ENCODE results near the gene KAT7.
"Not testable (repeated sequence)": the region's sequence is repeated elsewhere in the genome, so short reads cannot be mapped to it uniquely, and the experiment has no call there.

The KAT7 gene

DNA sequence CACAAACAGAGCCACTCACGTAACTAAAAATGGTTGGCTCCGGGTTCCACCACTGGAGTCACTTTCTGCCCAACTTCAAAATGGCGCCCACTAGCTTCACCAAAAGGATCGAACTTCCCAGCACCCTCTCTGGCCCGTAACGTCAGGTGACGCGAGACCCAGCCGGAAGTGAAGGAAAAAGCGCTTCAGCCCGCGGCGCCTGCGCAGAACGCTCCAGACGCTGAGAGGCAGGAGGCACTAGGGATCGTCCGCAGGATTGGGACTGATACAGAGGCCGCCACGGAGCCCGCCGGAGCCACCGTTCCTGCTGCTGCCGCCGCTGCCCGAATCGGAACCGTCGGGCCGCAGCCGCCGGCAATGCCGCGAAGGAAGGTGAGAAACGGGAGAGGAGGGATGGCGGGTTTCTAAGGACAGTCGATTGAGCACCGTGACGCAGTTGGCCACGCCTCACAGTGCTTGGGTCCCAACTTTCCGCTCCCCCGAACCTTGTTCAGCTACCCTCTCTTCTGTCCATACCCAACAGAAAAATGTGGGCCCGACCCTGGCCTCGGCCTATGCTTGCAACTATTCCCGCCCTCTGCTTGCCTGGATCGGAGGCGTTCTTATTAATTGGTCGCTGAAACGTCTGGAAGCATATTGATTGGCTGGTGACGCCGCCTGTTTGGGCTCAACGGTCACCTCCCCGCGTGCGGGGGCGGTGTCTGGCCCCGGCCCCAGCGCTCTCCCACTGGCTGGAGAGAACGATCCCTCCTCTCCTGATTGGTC is at the start of gene KAT7:
TSS of gene KAT7 (plus strand) at position 204 of the 765 bp plus-strand sequence. CDS start at position 358, 154 bp downstream.
- DNase-seq: peak; percentile 99

DNA sequence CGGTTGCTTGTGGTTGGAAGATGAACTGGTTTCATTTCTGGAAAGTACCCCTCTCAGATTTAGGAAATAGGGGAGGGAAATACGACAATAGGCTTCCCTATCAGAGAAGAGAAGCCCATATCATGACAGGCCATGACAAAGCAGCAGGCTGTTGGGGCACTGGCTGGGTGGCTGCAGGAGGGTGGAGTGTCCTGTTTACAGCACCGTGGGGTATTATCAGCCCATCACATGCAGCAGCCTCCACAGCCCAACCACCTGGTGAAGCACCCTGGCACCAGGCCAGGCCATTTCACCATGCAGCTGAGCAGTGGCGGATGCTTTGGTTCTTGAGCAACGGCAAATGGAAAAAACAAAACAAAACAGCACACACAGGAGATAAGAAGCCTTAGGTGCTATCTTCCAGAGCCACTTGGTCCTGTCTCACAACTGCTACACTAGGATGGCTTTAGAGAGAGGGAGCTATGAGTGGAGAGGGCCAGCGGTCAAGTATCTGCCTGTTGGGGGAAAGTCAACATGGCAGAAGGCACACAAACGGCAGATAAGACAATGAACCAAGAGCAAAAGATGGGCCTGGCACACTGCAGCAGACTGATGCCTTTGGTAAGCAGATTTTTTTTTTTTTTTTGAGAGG is 48.7 kb upstream of the KAT7 start:
- DNase-seq: peak; percentile 97

DNA sequence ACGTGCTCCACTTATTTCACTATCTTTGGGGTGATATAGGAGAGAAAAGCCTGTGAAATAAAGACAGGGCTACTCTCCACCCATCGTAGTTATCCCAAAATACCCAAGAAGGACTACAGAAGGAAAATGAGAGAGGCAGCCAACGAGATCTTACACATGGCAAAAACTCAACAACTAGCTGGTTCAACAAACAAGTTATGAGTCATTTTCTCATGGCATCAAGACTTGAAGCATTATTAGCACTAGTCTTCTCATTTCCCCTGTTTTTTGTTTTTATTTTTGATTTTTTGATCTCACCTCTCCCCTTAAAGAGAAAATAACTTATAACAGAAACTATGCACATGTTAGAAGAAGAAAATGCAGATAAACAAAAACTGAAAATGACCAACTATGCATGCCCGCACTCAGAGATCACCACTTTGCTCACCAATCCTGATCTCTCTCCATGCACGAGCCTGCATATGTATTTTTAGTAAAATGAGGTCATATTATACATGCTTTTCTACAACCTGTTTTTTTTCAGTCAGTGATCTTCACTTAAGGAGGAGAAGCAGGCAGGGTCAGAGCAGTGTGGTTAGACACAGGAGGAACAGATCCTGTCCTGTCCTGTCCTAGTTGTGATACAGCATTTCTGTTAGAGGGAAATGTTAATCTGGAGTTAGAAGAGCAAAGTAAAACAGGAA is 47.3 kb upstream of the KAT7 start:
- no peak for DNase-seq

DNA sequence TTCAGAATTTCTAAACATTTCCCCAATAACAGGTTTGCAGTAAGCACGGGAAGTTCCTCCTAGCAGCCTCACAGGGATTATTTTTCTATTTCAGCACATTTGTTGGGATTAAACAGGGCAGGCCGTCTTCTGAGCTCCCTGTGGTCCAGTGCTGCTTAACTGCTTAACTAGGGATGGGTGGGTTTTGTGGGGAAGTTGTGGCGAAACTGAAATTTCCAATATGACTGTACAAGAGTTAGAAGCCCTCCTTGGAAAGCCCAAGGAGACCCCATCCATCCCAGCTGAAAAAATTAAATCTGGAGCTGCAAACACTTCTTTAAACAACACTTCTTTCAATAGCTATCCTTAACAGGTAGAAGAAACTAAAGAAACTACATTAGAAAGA is 46.8 kb upstream of the KAT7 start:
- no peak for DNase-seq

DNA sequence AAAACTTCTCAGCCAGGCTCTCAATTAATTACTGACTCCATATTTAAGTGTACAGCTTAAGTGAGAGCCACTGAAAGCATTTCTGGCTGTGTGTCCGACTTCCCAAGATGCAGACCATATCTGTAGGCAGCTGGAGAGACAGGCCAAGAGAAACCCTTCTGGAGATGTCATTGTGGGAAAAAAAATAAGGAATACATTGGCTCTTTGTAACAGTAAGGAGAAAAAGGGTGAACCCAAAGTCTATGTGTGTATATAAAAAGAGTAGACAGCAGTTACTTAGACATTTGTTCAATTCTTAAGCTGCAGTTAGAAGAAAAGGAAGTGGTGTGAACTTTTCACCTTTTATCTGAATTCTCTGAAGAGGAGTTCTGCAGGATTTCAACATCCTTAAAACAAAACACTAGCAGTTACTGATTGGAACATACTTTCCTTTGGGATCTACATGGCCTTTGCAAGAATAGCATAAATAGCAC is 46.3 kb upstream of the KAT7 start:
- no peak for DNase-seq

DNA sequence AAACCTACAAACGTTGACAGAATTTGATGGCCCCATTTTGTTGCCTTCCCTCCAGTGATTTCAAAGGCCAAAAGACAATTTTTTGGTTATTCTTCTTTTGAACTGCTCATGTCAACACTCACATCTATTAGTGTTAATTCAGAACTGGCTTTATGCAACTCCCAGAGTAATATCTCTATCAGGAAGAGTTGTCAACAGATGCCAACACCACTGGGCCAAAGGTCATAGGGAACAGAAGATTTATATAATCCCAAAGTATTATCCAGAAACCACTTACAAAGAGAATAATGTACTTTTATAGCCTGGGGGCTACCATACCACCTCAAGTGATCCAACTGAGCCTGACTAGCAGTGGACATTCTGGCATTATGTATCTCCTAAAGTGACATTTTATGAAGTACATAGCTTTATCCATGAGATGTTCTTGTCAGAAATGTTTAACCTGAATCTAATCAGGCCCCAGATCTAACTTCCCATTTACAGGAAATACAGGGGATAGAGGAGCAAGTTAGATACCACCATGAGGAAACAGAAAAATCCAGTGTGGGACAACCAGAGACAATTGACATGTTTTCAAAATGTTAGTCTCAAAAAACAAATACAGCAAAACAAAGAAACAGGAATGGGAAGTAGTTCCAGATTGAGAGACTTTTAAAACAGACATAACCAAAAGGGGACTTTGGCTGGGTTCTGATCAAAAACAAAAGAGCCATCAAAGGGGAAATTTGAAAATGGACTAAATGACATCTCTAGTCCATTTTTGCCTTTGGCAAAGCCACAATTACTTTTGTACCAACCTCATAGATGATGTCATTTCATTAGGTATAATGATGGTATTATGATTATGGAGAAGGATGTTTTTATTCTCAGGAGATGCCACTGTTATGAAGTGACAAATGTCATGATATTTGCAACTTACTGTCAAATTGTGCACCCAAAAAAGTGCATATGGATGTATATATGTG is 43.0 kb upstream of the KAT7 start:
- DNase-seq: no peak

DNA sequence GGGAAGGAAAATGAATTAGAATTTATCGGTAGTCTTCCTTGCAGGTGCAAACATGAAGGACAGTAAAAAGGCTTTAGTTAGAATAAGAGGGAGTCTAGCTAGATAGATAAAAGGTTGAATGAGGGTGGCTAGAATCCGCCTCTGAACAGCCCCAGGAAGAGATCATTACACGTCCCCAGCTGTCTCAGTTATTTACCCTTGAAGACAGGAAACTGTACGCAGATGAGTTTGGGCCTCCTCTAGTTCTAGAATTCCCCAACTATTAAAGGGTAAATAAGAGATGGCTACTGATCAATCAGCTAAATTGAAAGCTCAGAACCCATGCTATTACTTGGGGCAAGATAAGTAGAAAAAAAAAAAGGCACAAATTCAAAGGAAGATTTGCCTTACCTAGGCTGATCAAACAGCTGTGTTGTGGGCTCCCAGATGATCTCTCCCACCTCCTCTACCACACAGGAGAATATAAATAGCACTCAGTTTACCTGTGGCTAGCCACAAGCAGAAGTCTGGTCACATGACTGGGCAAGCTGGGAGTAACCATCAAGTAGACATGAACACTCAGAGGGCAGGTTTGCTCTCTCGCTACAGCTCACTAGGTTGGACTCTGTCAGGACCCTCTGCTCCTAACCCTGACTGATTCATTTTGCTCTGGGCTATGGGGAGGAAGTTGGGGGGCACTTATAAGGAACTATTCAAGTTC is 41.5 kb upstream of the KAT7 start:
- DNase-seq: peak; percentile 33

DNA sequence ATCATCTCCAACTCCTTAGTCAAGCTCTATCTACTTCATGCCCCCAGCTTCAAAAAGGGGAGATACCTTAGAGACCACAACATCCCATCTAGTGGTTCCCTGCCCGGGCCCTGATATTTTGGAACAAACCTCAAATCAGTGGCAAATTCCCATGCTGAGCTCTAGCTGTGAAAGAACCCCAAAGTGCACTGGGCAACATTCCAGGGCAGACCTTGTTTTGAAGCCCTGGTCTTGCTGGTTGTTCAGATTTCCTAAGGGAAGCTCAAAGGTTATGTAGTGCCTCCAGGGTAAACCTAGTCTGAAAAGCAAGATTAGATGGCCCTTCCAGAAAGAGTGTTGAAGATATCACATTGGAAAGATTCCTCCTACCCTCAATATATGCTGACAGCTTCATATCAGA is 40.8 kb upstream of the KAT7 start:
- DNase-seq: no peak

DNA sequence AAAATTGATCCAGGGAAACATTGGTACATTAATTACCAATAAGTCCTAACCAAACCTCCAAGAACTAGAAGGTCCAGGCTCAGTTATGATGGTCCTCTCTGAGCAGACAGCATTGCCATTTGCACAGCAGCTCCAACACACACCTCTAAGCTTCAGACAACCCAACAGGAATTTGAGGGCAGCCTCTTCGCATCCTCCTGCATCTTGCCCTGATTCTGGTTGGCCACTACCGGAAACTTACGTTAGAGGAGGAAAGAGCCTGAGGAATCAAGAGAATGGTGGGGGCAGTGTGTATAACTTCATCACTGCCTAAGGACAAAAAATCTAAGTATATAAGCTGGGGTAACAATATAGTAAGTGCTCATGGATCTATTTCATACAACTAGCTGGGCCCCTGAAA is 40.3 kb upstream of the KAT7 start:
- DNase-seq: no peak

DNA sequence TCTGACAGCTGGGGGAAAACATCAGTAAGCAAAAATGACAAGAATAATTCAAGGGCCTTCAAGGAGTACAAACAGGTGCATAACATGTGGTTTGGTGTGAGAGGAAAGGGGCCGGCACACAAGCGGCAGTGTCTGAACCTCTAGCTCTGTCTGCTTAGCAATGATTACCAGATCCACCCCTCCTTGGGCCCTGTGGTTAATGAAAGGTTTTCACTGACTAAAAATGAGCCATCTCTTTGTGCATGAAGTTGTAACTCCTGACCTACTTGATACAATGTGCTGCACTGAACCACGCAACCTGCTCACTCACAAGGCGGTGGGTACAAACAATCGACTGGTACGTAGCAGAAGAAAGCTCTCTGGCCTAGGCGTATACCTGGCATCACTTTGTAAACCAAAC is 39.7 kb upstream of the KAT7 start:
- DNase-seq: peak; percentile 58

DNA sequence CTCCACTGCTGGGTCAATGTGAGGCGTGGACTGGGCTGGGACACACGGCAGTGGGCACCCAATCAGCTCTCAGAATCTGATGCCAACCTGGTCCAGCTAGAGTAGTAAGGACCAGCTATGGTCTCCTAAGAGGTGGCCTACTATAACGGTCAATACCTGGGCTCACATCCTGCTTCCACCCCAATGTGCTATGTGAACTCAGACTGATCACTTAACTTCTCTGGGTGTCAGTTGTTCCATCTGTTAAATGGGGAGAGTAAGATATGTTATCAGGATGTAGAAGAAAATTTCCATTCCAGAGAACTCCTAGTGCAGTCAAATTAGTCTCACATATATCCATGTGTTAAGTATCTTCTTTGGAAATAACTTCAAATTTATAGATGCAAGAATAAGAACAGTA is 38.8 kb upstream of the KAT7 start:
- no peak for DNase-seq

DNA sequence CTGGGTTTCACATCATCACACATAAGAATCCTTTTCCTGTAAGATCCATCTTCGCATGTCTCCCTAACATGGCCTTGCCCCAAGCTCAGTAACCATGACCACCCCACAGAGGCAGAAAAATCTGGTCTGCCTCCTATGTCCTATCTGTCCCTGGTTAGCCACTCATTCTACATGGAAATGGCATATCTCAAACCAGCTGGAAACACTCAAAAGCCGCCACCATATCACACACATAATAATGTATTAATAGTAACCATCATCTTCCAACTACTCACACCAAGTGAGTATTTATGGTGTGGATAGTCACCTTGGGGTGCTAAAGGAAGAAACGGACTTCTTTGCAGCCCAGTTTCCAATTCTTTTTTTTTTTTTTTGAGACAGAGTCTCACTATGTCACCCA is 36.0 kb upstream of the KAT7 start:
- DNase-seq: no peak

DNA sequence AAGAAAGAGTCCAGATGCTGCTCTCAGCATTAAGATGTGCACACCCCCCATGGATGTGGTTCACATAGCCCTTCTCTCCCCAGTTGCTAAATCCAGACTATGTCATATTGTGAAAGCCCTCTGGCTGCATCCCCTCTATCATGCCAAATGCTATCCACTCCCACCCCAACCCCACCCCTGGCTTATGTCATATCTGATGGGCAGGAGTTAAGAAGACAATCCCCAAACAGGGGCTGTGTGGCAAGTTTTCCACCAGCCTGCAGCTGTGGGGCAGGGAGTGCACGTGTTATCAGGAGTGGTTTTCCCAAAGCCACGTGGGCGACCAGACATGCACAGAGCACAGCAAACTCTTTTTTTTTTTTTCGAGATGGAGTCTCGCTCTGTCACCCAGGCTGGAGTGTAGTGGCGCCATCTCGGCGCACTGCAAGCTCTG is 34.5 kb upstream of the KAT7 start:
- DNase-seq: no peak

DNA sequence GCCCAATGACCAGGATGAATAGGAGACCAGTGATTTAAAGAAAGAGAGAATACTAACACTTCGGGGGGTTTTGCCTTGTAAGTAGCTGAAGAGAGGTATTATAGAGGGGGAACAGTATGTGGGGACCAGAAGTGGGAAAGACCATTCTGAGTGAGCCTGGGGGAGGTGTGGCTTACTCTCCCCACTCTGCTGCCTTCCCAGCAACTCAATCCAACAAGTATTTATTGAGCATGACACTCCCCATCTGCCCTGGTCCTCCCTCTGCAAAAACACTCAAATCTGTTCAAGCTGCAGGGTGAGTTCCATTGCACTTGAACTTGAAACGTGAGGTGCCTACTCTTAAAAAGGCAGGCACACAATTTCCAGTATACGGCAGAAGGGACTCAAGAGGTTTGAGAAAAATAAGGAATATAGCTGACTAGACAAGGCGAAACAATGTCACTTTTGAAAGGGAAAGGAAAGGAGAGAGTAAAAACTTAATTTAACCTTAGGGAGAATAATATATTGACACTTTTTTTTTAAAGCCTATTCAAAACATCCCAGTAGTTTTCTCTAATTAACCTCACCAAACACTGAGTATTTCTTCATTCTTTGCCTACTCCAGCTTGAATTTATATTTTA is 32.7 kb upstream of the KAT7 start:
- DNase-seq: no peak

DNA sequence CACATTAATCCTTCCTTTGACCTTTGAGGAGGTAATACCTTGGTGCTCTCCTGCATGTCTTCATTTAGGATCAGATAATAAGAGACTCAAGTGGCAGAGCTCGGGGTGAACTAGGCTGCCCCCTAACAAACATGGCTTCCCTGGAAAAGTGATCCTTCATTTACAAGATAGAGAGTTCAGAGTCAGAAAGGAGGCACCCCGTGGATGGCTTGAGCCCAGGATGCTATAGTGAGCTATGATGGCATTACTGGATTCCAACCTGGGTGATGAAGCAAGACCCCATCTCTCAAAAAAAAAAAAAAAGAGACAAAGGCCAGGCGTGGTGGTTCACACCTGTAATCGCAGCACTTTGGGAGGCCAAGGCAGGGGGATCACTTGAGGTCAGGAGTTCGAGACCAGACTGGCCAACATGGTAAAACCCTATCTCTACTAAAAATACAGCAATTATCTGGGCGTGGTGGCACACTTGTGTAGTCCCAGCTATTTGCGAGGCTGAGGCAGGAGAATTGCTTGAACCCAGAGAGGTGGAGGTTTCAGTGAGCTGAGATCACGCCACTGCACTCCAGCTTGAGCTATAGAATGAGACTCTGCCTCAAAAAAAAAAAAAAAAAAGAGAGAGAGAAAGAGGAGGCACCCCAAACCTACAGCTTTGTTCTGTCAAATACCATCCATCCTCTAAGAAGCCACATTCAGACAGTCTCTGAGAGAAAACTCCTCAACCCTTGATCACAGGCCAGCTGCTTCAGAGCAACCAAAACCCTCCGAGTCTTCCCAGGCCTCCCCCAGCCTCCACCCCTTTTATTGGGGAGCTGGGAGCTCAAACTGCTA is 31.9 kb upstream of the KAT7 start:
- no peak for DNase-seq

DNA sequence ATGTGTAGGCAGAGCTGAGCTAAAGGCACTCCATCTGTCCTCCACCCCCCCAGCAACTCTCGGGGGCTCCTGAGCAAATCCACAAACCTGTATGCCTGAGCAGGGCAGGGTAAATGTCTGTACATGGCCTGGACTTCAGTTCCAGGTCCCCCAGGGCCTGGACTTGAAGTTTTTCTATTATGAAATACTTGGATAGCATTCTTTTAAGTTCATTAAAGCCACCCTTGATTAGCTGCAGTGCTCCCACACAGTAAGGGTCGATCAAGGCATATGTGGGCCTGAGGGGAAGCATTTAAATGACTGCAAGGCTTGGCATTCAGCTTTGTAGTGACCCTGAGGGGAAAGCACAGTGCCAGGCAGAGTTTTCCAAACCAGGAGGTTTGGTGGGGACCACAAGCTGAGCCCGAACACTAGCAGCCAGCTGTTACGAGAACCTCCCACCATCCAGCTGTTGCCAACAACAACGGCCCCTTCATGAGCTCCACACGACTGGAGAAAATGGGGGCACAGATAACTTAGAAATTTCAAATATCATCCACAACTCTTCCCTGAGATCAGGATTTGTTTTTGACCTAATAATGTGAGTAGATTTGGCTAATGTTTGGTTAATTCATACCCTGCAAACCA is 31.2 kb upstream of the KAT7 start:
- DNase-seq: no peak

DNA sequence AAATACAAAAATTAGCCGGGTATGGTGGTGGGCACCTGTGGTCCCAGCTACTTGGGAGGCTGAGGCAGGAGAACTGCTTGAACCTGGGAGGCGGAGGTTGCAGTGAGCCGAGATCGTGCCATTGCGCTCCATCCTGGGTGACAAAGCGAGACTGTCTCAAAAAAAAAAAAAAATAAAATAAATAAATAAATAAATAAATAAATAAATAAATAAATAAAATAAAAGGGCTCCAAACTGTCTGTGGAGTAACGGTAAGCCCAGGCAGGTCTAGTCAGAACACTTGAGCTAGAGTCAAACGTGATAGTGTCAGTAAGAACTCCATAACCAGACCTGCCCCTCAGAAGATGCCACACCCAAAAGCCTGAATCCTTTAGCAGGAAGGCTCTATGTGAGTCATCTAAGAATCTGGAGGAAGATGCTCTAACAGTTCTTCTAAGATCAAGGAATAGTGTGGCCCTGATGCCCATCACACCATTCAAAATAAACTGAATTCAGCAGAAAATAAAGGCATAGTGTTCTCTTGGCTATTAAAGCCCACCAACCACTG is 29.9 kb upstream of the KAT7 start:
- DNase-seq: not testable (repeated sequence)

DNA sequence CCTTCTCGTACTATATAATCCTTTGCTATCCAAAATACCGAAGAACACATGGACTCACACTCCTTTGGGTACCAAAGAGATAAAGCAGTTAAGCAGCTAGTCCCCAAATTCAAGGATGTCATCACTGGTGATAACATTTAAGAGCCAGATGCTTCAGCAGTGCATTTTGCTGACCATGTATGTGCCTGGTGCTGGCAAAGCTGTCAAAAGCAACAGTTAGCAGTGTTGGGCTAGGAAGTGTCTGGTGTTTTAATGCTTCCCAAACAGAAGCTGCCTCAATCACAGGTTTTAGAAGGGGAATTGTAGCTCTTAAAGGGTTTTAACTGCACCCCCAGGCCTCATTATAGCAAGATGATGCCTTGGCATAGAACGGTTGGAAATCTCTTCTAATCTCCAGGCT is 29.3 kb upstream of the KAT7 start:
- DNase-seq: no peak

DNA sequence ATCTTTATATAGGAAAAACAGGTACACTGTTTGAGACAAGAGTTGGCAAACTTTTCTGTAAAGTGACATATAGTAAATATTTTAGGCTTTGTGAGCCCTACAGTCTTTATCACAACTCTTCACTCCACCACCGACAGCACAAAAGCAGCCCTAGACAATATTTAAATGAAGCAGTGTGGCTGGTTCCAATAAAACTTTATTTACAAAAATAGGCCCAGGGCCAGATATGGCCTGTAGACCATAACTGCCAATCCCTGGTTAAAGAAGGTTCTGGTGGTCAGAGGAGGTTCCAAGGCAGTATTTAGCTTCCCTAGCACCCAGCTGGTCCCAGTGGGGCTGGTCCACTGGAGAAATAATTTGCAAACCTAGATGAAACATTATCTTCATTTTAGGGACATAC is 28.2 kb upstream of the KAT7 start:
- DNase-seq: no peak
